IMR-90 (cell line): Measurements from ENCODE around the gene METTL17. TPM values are rescaled to one million over a fixed set of nuclear protein-coding genes. Genes with fewer than 3 reads are reported as not detected.

ENCODE experiments used
- ATAC-seq: fragments of 200-7000 bp; cut with Tn5 transposase; 2 replicates; pipeline ENCODE4 v1.9.1; 2020; ENCODE audit warnings: low read depth, mild to moderate bottlenecking, moderate library complexity
- BruUV-seq: library from RNA; stranded (reverse); fragments of 400-500 nt; replicated peaks from 2 replicates; lab custom pipeline; 2021; lab: Mats Ljungman, UMichigan
- CTCF ChIA-PET: fragments of 300-600 bp; formaldehyde crosslinking; extraction: SDS; loops from one replicate; lab custom pipeline; 2021; ENCODE audit warnings: antibody characterized with exemption; lab: Yijun Ruan, JAX
- POLR2A ChIA-PET: fragments of 300-600 bp; sonication (Branson Sonifier 250); formaldehyde crosslinking; loops from one replicate; lab custom pipeline; 2022; ENCODE audit warnings: antibody characterized with exemption; ENCODE audit not compliant: unreplicated experiment; lab: Charles Lee
- DNase-seq: peaks from one replicate; pipeline ENCODE4 v3.0.0; 2013
- H2AFZ ChIP-seq: replicated peaks from 2 replicates; pipeline ENCODE3; 2013; ENCODE audit warnings: low read length, mild to moderate bottlenecking; ENCODE audit not compliant: poor library complexity
- H2AK5ac ChIP-seq: 2 replicates; pipeline ENCODE4 v1.6.1; 2013; ENCODE audit warnings: low read depth, low read length, inconsistent platforms
- H2AK9ac ChIP-seq: replicated peaks from 2 replicates; pipeline ENCODE3; 2013; ENCODE audit warnings: mild to moderate bottlenecking, low read depth, low read length, moderate library complexity; ENCODE audit not compliant: poor library complexity
- H2BK120ac ChIP-seq: 2 replicates; pipeline ENCODE4 v1.6.1; 2013; ENCODE audit warnings: low read depth, low read length, inconsistent platforms
- H2BK15ac ChIP-seq: 3 replicates; pipeline ENCODE4 v1.6.1; 2013; ENCODE audit warnings: low read depth, low read length, inconsistent platforms
- H2BK20ac ChIP-seq: 2 replicates; pipeline ENCODE4 v1.6.1; 2013; ENCODE audit warnings: low read depth, mild to moderate bottlenecking, inconsistent platforms, low read length, moderate library complexity
- H2BK5ac ChIP-seq: 2 replicates; pipeline ENCODE4 v1.6.1; 2013; ENCODE audit warnings: mild to moderate bottlenecking, low read depth, low read length, inconsistent platforms; ENCODE audit not compliant: poor library complexity, severe bottlenecking
- H3K14ac ChIP-seq: replicated peaks from 2 replicates; pipeline ENCODE4 v1.6.1; 2013; ENCODE audit warnings: low read depth, low read length, inconsistent platforms
- H3K18ac ChIP-seq: 2 replicates; pipeline ENCODE4 v1.6.1; 2013; ENCODE audit warnings: low read depth, low read length, control low read depth
- H3K23ac ChIP-seq: 2 replicates; pipeline ENCODE4 v1.6.1; 2013; ENCODE audit warnings: low read depth, low read length, inconsistent platforms
- H3K27ac ChIP-seq: 2 replicates; pipeline ENCODE4 v1.5.1; 2013; ENCODE audit warnings: mild to moderate bottlenecking, control low read depth, low read length; ENCODE audit not compliant: insufficient read depth
- H3K27me3 ChIP-seq: 2 replicates; pipeline ENCODE4 v1.6.1; 2013; ENCODE audit warnings: low read length; ENCODE audit not compliant: control insufficient read depth, insufficient read depth
- H3K36me3 ChIP-seq: 2 replicates; pipeline ENCODE4 v1.6.1; 2013; ENCODE audit warnings: low read length, mixed read lengths; ENCODE audit not compliant: control insufficient read depth, insufficient read depth
- H3K4ac ChIP-seq: 2 replicates; pipeline ENCODE4 v1.6.1; 2013; ENCODE audit warnings: low read depth, low read length, inconsistent platforms
- H3K4me1 ChIP-seq: 2 replicates; pipeline ENCODE4 v1.6.1; 2013; ENCODE audit warnings: low read length, mixed read lengths; ENCODE audit not compliant: control insufficient read depth, insufficient read depth
- H3K4me2 ChIP-seq: 2 replicates; pipeline ENCODE4 v1.6.1; 2013; ENCODE audit warnings: low read depth, mild to moderate bottlenecking, control low read depth, low read length, moderate library complexity
- H3K4me3 ChIP-seq: 2 replicates; pipeline ENCODE4 v1.5.1; 2013; ENCODE audit warnings: low read depth, mild to moderate bottlenecking, control low read depth, low read length, moderate library complexity; ENCODE audit not compliant: insufficient read depth
- H3K56ac ChIP-seq: 2 replicates; pipeline ENCODE4 v1.6.1; 2013; ENCODE audit warnings: low read length, inconsistent platforms; ENCODE audit not compliant: insufficient read depth; ENCODE audit errors: extremely low read depth
- H3K79me1 ChIP-seq, 2 experiments: 2 replicates each; pipeline ENCODE4 v1.6.1; 2013; ENCODE audit warnings: low read length in 2 of 2, inconsistent platforms in 1 of 2, low read depth in 1 of 2
- H3K9ac ChIP-seq: 2 replicates; pipeline ENCODE4 v1.6.1; 2013; ENCODE audit warnings: low read depth, low read length, control low read depth
- H3K9me1 ChIP-seq: 2 replicates; pipeline ENCODE4 v1.6.1; 2013; ENCODE audit warnings: low read length, inconsistent platforms; ENCODE audit not compliant: insufficient read depth
- H3K9me3 ChIP-seq: 2 replicates; pipeline ENCODE4 v1.6.1; 2013; ENCODE audit warnings: low read length; ENCODE audit not compliant: control insufficient read depth, insufficient read depth
- H4K20me1 ChIP-seq: 2 replicates; pipeline ENCODE4 v1.6.1; 2013; ENCODE audit warnings: low read length, inconsistent platforms; ENCODE audit not compliant: insufficient read depth
- H4K5ac ChIP-seq: 2 replicates; pipeline ENCODE4 v1.6.1; 2013; ENCODE audit warnings: mild to moderate bottlenecking, low read depth, low read length, control low read depth
- H4K8ac ChIP-seq, 2 experiments: 2 replicates each; pipeline ENCODE4 v1.6.1; 2013; ENCODE audit warnings: low read depth in 2 of 2, low read length in 2 of 2, control low read depth in 1 of 2, inconsistent platforms in 1 of 2
- H4K91ac ChIP-seq: 2 replicates; pipeline ENCODE4 v1.6.1; 2013; ENCODE audit warnings: low read depth, low read length, inconsistent platforms; ENCODE audit not compliant: insufficient read depth
- RFX5 ChIP-seq: IDR thresholded peaks from 2 replicates; pipeline ENCODE4 v1.8.0; 2012; ENCODE audit warnings: low read depth, mild to moderate bottlenecking, low read length, moderate library complexity
- USF2 ChIP-seq: fragments of 150-350 bp; IDR thresholded peaks from 2 replicates; pipeline ENCODE4 v1.6.1; 2017; ENCODE audit warnings: mild to moderate bottlenecking, antibody characterized with exemption, low read length, low read depth
- WGBS, 2 experiments: methylation state at CpG; one replicate each; pipeline versions ENCODE4 v1.1.5 to v1.1.7; 2013; ENCODE audit warnings: missing lambda C conversion rate in 2 of 2; ENCODE audit not compliant: insufficient read length in 1 of 2; ENCODE audit errors: extremely low coverage in 2 of 2; 5-methylcytosine and 5-hydroxymethylcytosine counted together
- dilution Hi-C: fragments of 300-500 bp; cut with HindIII; formaldehyde crosslinking; loops from one replicate; pipeline ENCODE4 v1.14.3; 2018; ENCODE audit warnings: low sequenced_read_pairs; ENCODE audit not compliant: unreplicated experiment
- in situ Hi-C: fragments of 300-500 bp; cut with MboI; formaldehyde crosslinking; loops from 3 replicates; pipeline ENCODE4 v1.14.3; 2019; ENCODE audit warnings: low sequenced_read_pairs, inconsistent platforms, mixed read lengths
- intact Hi-C: fragments of 100-400 bp; cut with micrococcal nuclease; formaldehyde crosslinking; loops from 2 replicates; pipeline ENCODE4 v1.10.0; 2022
- polyA plus RNA-seq, 3 experiments: library from polyadenylated mRNA; depleted of rRNA; stranded (reverse); fragments of >200 nt; gene quantifications; 2 replicates each; pipeline ENCODE4 v1.2.3, GENCODE V29; 2012; ENCODE audit warnings: low replicate concordance in 1 of 3
- total RNA-seq: library from RNA; depleted of rRNA; stranded (reverse); fragments of >200 nt; gene quantifications from 2 replicates; pipeline ENCODE4 v1.2.3, GENCODE V29; 2012

METTL17 gene
- total and polyA plus RNA-seq, 2 of the 4 experiments (the other 2 are of a cell fraction) = 32.8 to 69.7 TPM

- Histone ChIP-seq H3K4me3 (no peak within 1 kb of the TSS), H3K36me3 (no peaks in the 10 kb centered on the region), H2BK20ac (no peak within 1 kb of the TSS), H3K4me2 (no peak within 1 kb of the TSS), H3K27me3 (peaks cover 62% of the 10 kb centered on the region), H3K4me1 (no peaks in the 10 kb centered on the region), H2AK9ac (no peak within 1 kb of the TSS), H3K56ac (no peak within 1 kb of the TSS), H3K14ac (no peak within 1 kb of the TSS), H3K4ac (no peak within 1 kb of the TSS), H2AFZ (no peak within 1 kb of the TSS), H4K20me1 (no peaks in the 10 kb centered on the region), H3K18ac (no peak within 1 kb of the TSS), H3K9me3 (no peaks in the 10 kb centered on the region), H2BK15ac (no peak within 1 kb of the TSS), H3K9me1 (no peaks in the 10 kb centered on the region), H2BK5ac (no peak within 1 kb of the TSS), H4K91ac (no peak within 1 kb of the TSS), H2AK5ac (no peak within 1 kb of the TSS), H2BK120ac (no peak within 1 kb of the TSS), H3K27ac (no peak within 1 kb of the TSS), H3K9ac (no peak within 1 kb of the TSS), H3K23ac (no peak within 1 kb of the TSS), H3K79me1 (no peaks in the 10 kb centered on the region), H4K5ac (no peak within 1 kb of the TSS), H4K8ac (no peak within 1 kb of the TSS)
- CTCF ChIA-PET = no interaction called here
- no TSS peak for BruUV-seq
- no CpG with 5 or more reads among the region's 5 CpGs for WGBS, 2 experiments
- POLR2A ChIA-PET = no interaction called here
- dilution Hi-C loops (no loop called here), intact Hi-C loops (no loop called here), in situ Hi-C loops (no loop called here)
- ATAC-seq (no peak), DNase-seq (no peak)
- TF ChIP-seq RFX5 (no peak), USF2 (no peak)
Observed at GRCh38 chr14:21029917-21030316, 40.1 kb downstream of the METTL17 start, which contains the start of gene TPPP2. TPPP2 (plus strand) TSS chr14:21030217; CDS start chr14:21030582, 365 bp downstream.
